Hepatocyte (in vitro differentiated cells): ENCODE data around the gene TMOD1.

Source experiments
- CTCF ChIP-seq: fragments of 200-600 bp; sonication (generic); IDR thresholded peaks from 2 replicates; pipeline ENCODE4 v1.5.1; 2016; ENCODE audit warnings: antibody characterized with exemption, mild to moderate bottlenecking; ENCODE audit not compliant: poor library complexity
- EZH2 ChIP-seq: fragments of 200-600 bp; sonication (generic); IDR thresholded peaks from 2 replicates; pipeline ENCODE4 v1.6.1; 2016; ENCODE audit warnings: antibody characterized with exemption, mild to moderate bottlenecking, borderline replicate concordance
- EZH2phosphoT487 ChIP-seq: fragments of 200-600 bp; sonication (generic); IDR thresholded peaks from one replicate; pipeline ENCODE4 v1.6.1; 2018; ENCODE audit warnings: antibody characterized with exemption, mild to moderate bottlenecking, low read depth, moderate library complexity; ENCODE audit not compliant: unreplicated experiment, severe bottlenecking

- TF ChIP-seq CTCF (no peak), EZH2phosphoT487 (no peak), EZH2 (no peak)
Measured at GRCh38 chr9:97640325-97640724, 138.9 kb downstream of the TMOD1 start.
